Measurements from ENCODE around the gene ZNF57.

GRCh38 chr19:2883686-2884439, 16.9 kb upstream of the ZNF57 start:
- no peak for TF ChIP-seq CTCF (conservative IDR thresholded peaks at IDR 0.05; ENCODE audit: low read depth in 2 of 2)
- no peak for TF ChIP-seq POLR2AphosphoS5 (IDR thresholded peaks at IDR 0.05; ENCODE audit: low read depth)
